Thyroid gland (tissue), 4 donors: ENCODE measurements around the gene NR1H4.

Experiments
- CTCF ChIP-seq, 6 experiments: fragments of 200-600 bp in 3 of 6; fragments of 450-650 bp in 3 of 6; sonication (generic) in 3 of 6; IDR thresholded peaks; one replicate each; pipeline ENCODE4 v1.5.1; 2016 to 2019; ENCODE audit warnings: antibody characterized with exemption in 6 of 6, mild to moderate bottlenecking in 2 of 6, inconsistent platforms in 1 of 6, moderate library complexity in 1 of 6
- POLR2A ChIP-seq, 2 donors: fragments of 450-650 bp; IDR thresholded peaks; one replicate each; pipeline ENCODE4 v1.6.1; 2017; ENCODE audit warnings: antibody characterized with exemption in 2 of 2, mild to moderate bottlenecking in 2 of 2, moderate library complexity in 1 of 2

- TF ChIP-seq CTCF (IDR thresholded peaks at IDR 0.05) (no peak), POLR2A (IDR thresholded peaks at IDR 0.05) (no peak)
These were observed 31.1 kb downstream of the NR1H4 start for GRCh38 chr12:100504804-100505203.
